22Rv1 (cell line): Measurements from ENCODE around the gene HSP90AB1.

ENCODE experiments used
- H3K27ac ChIP-seq: fragments of 450-650 bp; 2 replicates; pipeline ENCODE4 v1.5.1; 2017
- CTCF ChIP-seq: fragments of 450-650 bp; IDR thresholded peaks from 2 replicates; pipeline ENCODE4 v1.5.1; 2017; ENCODE audit warnings: mild to moderate bottlenecking
- ZFX ChIP-seq: fragments of 450-650 bp; IDR thresholded peaks from 2 replicates; pipeline ENCODE4 v1.6.1; 2017; ENCODE audit warnings: antibody characterized with exemption, borderline replicate concordance

The HSP90AB1 gene

GRCh38 chr6:44275749-44276648, 29.1 kb downstream of the HSP90AB1 start:
- H3K27ac ChIP-seq, result no peak overlapping the region
- TF ChIP-seq ZFX (no peak), CTCF (no peak)

GRCh38 chr6:44276667-44277640, 30.1 kb downstream of the HSP90AB1 start:
- TF ChIP-seq ZFX (no peak), CTCF (no peak)
- H3K27ac ChIP-seq, result no peak overlapping the region

GRCh38 chr6:44277763-44278162, 30.9 kb downstream of the HSP90AB1 start:
- TF ChIP-seq ZFX (no peak), CTCF (no peak)
- H3K27ac ChIP-seq, result no peak overlapping the region

- H3K27ac ChIP-seq, result no peak overlapping the region
Measured at GRCh38 chr6:44278315-44278714, 31.4 kb downstream of the HSP90AB1 start.

GRCh38 chr6:44278774-44279697, 32.1 kb downstream of the HSP90AB1 start:
- TF ChIP-seq ZFX (no peak), CTCF (no peak)
- no peak overlapping the region for H3K27ac ChIP-seq

More at GRCh38 chr6:44278315-44278714, 31.4 kb downstream of the HSP90AB1 start:
- TF ChIP-seq ZFX (no peak), CTCF (no peak)

- no peak for TF ChIP-seq CTCF
- TF ChIP-seq ZFX, result no peak
- H3K27ac ChIP-seq, result no peak overlapping the region
Measured at GRCh38 chr6:44284121-44284520, 37.2 kb downstream of the HSP90AB1 start.
